ENCODE measurements around the gene ACYP2. TPM values are rescaled to one million over a fixed set of nuclear protein-coding genes. Genes with fewer than 3 reads are reported as not detected.
"Not testable (repeated sequence)": the region's sequence is repeated elsewhere in the genome, so short reads cannot be mapped to it uniquely, and the experiment has no call there.

Gene ACYP2
- total and polyA plus RNA-seq, 8 donors, result 13.7 to 20.6 (median 16.2) TPM

DNA sequence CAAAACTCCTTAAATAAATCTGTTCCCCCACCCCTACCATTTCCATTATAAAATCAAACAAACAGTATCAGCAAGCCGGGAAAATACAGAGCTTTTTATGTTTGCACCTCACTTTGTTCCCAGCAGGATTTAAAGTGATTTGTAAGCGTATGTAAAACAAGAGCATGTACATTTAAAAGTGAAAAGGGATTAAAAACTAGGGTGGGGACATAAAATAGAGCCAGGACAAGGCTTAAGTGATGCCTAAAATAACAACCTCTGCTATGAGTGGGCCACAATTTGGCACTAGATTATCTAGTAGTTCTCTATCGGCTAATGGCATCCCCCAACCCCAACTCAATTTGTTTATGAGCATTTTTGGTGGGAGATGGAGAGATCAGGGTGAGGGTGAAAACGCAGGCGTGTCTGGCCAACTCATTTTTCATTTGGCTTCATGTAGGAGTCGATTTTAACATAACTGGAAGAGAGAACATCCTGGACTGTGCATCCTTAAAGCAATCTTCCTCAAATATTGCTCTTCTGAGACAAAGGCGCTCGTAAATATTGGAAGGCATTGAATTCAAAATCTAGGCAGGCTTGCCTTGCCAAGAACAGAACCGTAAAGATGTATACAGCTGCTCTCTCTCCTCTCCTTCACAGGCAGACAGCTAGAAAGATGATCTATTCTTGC lies 175.1 kb downstream of the ACYP2 start:
- H3K36me3 ChIP-seq, result no peaks in the 10 kb centered on the region
- intact Hi-C loops (cut with DNase I), result no loop called here
- no peaks in the 10 kb centered on the region for H3K9me3 ChIP-seq
- H3K4me3 ChIP-seq, result no peak overlapping the region
- TF ChIP-seq, protein P1, sequence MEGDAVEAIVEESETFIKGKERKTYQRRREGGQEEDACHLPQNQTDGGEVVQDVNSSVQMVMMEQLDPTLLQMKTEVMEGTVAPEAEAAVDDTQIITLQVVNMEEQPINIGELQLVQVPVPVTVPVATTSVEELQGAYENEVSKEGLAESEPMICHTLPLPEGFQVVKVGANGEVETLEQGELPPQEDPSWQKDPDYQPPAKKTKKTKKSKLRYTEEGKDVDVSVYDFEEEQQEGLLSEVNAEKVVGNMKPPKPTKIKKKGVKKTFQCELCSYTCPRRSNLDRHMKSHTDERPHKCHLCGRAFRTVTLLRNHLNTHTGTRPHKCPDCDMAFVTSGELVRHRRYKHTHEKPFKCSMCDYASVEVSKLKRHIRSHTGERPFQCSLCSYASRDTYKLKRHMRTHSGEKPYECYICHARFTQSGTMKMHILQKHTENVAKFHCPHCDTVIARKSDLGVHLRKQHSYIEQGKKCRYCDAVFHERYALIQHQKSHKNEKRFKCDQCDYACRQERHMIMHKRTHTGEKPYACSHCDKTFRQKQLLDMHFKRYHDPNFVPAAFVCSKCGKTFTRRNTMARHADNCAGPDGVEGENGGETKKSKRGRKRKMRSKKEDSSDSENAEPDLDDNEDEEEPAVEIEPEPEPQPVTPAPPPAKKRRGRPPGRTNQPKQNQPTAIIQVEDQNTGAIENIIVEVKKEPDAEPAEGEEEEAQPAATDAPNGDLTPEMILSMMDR (IDR thresholded peaks at IDR 0.05), result no peak
- ATAC-seq (no peak), DNase-seq (no peak)
- no peaks in the 10 kb centered on the region for H3K27me3 ChIP-seq
- no peaks in the 10 kb centered on the region for H3K4me1 ChIP-seq
- no peak overlapping the region for H3K27ac ChIP-seq

DNA sequence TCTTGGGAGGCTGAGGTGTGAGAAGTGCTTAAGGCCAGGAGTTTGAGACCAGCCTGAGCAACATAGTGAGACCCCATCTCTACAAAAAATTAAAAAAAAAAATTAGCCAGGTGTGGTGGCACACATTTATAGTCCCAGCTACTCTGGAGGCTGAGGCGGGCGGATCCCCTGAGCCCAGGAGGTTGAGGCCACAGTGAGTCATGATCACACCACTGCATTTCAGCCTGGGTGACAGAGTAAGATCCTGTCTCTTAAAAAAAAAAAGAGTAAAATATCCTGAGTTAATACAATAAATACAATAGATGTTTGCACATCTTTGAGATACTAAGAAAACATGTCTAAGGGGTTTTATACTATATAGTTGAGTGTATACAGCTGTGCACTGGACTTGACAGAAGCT lies 179.2 kb downstream of the ACYP2 start:
- intact Hi-C loops (cut with DNase I); H3K4me1 ChIP-seq; ATAC-seq: not testable (repeated sequence)

DNA sequence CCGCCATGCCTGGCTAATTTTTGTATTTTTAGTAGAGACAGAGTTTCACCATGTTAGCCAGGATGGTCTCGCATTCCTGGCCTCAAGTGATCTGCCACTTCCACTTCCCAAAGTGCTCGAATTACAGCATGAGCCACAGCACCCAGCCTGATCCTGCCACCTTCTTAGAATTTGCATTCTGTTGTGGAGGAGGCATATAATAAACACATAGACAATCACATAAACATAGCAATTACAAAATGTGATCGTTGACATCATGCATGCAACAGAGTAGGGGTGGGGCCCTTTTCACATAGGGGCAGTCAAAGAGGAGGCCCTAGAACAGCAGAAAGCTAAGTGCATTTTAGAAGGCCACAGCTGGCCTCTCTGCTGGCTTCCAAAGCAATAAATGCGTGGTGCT lies 180.5 kb downstream of the ACYP2 start:
- H3K4me3 ChIP-seq, result no peak overlapping the region
- ATAC-seq, result no peak
- no peaks in the 10 kb centered on the region for H3K36me3 ChIP-seq
- no peak for DNase-seq
- no peaks in the 10 kb centered on the region for H3K9me3 ChIP-seq
- no peaks in the 10 kb centered on the region for H3K27me3 ChIP-seq
- TF ChIP-seq, protein P1 (IDR thresholded peaks at IDR 0.05), result no peak
- no peak overlapping the region for H3K27ac ChIP-seq
- H3K4me1 ChIP-seq, result no peaks in the 10 kb centered on the region
- intact Hi-C loops (cut with DNase I), result no loop called here

More for the DNA sequence above, 179.2 kb downstream of the ACYP2 start:
- DNase-seq, H3K36me3 ChIP-seq, H3K27ac ChIP-seq, H3K9me3 ChIP-seq, H3K27me3 ChIP-seq, H3K4me3 ChIP-seq: not testable (repeated sequence)

DNA sequence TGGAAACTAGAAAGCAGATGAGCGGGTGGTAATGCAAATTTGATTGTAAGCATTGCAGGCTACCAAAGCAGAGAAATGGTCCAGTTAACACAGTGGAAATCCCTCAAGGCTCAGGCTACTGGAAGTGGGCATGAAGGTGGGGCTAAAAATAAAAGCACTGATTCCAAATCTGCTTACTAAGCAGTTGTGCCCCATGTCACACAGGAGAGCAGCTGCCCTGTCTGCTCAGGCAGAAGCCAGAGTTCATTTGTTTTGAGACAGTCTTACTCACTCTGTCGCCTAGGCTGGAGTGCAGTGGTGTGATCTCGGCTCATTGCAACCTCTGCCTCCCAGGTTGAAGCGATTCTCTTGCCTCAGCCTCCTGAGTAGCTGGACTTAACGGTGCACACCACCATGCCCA lies 183.1 kb downstream of the ACYP2 start:
- Histone ChIP-seq H3K36me3 (no peaks in the 10 kb centered on the region), H3K4me1 (no peaks in the 10 kb centered on the region), H3K27ac (no peak overlapping the region), H3K27me3 (no peaks in the 10 kb centered on the region), H3K9me3 (no peaks in the 10 kb centered on the region), H3K4me3 (no peak overlapping the region)
- ATAC-seq (no peak), DNase-seq (no peak)
- intact Hi-C loops (cut with DNase I), result no loop called here
- TF ChIP-seq, protein P1 (IDR thresholded peaks at IDR 0.05), result no peak

DNA sequence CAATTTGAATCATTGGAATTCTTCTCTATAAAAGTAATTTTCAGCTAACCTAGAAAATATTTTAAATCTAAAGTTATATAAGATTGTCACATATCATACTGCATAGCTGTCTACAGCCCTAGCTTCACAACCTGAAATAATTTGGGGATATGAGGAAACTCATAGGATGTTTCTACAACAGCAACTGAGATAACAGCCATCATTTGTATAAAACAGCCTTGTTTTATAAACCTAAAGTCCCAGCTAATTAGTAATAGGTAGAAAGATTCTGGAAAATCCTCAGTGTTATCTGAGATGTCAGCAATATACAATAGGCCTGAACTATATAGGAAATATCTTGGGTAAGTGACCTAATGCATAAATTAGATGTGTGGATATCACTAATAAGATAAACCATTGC lies 188.2 kb downstream of the ACYP2 start:
- no peaks in the 10 kb centered on the region for H3K27me3 ChIP-seq
- intact Hi-C loops (cut with DNase I), result no loop called here
- no peak overlapping the region for H3K4me3 ChIP-seq
- TF ChIP-seq, protein P1 (IDR thresholded peaks at IDR 0.05), result no peak
- H3K4me1 ChIP-seq, result no peaks in the 10 kb centered on the region
- no peak overlapping the region for H3K27ac ChIP-seq
- H3K36me3 ChIP-seq, result no peaks in the 10 kb centered on the region
- H3K9me3 ChIP-seq, result no peaks in the 10 kb centered on the region
- no peak for DNase-seq
- no peak for ATAC-seq

DNA sequence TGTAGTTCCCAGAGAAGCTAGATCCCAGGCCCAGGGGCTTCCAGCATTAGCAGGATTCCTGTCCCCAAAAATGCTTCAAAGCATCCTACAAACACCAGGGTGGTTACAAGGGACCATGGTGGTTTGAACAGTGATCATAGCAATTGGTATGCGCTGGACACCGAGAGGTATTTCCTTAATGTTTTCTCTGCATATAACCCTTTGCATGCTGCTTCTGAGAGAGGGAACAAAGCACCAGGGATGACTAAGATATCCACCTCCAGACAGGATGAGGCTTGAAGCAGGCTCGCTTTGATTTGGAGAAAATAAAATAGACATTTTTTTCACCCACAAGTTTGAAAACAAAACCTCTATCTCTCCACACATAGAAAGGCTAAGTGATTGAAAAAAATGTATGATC lies 191.1 kb downstream of the ACYP2 start:
- Histone ChIP-seq H3K36me3 (no peaks in the 10 kb centered on the region), H3K27me3 (no peaks in the 10 kb centered on the region), H3K9me3 (no peaks in the 10 kb centered on the region), H3K4me3 (no peak overlapping the region), H3K4me1 (no peaks in the 10 kb centered on the region), H3K27ac (no peak overlapping the region)
- DNase-seq (no peak), ATAC-seq (no peak)
- TF ChIP-seq, protein P1 (IDR thresholded peaks at IDR 0.05), result no peak
- intact Hi-C loops (cut with DNase I), result no loop called here
